ENCODE measurements around the gene NPEPL1.
"Not testable (repeated sequence)": the region's sequence is repeated elsewhere in the genome, so short reads cannot be mapped to it uniquely, and the experiment has no call there.

The NPEPL1 gene

GRCh38 chr20:58753267-58753921 is 60.8 kb downstream of the NPEPL1 start:
- no peak for DNase-seq (ENCODE audit: low read depth, low spot score)

DNA sequence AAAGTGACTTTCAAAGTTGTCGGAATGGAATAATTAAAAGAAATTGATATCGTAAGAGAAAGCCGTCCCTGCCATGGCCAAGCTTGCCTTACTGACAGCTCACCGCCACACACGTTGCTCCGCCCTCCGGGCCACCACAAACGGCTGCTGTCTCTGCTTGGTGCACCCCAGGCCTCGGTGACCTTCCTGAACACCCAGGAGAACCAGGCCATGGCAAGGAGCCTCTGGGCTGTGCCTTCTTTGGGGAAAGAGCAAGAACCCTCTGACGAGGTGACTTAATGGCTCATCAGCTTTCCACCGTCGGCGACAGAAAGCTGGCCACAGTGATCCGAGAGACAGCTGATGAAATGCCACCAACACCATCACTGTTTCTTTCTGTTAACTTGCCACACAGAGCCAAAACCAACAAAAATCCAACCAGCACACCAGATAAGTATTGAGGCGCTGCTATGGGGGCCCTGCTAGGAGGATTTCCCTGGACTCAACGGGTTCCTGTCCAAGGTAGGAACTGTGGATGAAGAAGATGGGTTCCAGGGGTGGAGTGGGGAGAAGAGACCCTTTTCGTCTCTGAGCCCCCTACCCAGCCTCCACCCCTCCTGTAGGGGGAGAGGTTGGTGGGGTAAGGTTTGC is 61.4 kb downstream of the NPEPL1 start:
- H3K27ac ChIP-seq: no peak overlapping the region
- no peak for DNase-seq (ENCODE audit: low read depth, low spot score)

More at GRCh38 chr20:58753267-58753921, 60.8 kb downstream of the NPEPL1 start:
- no peak overlapping the region for H3K27ac ChIP-seq

GRCh38 chr20:58754584-58754983 is 62.0 kb downstream of the NPEPL1 start:
- no peak overlapping the region for H3K27ac ChIP-seq
- no peak for DNase-seq (ENCODE audit: low read depth, low spot score)

- no peak for DNase-seq (ENCODE audit: low read depth, low spot score)
- H3K27ac ChIP-seq: no peak overlapping the region
These were observed 62.6 kb downstream of the NPEPL1 start for GRCh38 chr20:58755062-58755697.

DNA sequence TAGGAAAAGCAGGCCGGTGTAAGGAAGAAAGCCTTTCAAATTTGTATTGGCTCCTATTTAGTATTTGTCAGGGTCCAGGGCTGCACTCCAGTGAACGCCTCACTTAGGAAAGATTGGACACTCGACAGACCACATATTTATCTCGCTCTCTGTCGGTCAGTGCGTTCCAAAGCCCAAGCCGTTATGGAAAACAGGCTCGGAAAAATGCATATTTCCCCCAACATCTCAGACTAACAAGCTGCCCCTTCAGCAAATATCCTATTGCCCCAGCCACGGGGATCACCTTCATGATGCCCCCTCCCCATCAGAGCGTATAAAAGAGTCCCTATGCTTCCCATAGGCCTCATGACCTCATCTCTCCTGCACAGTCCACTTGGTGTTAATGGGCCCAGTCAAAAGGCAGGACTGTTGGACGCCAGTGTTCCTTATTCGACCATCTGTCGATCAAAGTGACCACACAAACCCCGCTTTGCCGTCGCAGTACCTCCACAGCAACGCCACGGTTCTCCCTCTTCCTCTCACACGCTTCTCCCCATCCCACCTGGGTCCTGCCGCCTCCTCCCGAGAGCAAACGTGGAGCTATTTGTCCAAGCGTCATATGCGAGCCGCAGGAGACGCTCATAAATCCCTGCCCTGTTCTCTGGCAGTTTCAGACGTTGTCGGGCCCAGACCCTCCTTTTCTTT is 63.3 kb downstream of the NPEPL1 start:
- no peak for DNase-seq (ENCODE audit: low read depth, low spot score)
- H3K27ac ChIP-seq: no peak overlapping the region

DNA sequence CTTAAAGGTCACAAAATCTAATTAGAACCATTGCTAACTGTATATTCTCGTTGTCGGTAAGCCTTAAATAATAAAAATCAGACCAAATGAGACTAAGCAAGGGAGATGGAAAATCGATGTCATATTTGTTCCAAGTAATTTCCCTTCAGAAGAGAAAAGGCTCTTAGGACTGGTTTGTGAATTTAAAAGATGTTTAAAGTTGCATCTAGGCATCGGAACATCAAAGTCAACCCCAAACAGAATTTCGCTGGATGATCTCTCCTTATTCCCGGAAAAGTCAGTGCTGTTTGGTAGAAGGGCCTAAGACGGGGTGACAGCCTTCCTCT is 63.8 kb downstream of the NPEPL1 start:
- no peak overlapping the region for H3K27ac ChIP-seq
- no peak for DNase-seq (ENCODE audit: low read depth, low spot score)

DNA sequence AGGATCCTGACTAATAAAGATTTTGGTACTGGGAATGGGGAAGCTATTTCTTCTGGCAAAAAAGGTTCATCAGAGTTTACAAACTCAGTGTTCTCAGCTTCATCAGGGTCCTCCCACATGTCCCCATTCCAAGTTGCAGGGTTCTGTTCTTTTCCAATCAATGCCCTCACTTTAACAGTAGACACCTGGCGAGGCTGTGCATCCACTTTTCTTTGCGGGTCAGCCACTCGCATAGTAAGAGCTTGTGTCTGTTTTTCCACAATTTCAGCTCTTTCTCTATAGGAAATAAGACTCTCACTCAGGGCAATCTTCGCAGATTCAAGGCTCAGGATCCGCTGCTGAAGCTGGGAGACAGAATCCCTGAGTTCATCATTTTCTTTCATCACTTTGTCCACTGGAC is 65.0 kb downstream of the NPEPL1 start:
- not testable (repeated sequence) for H3K27ac ChIP-seq

GRCh38 chr20:58759947-58760346 is 67.3 kb downstream of the NPEPL1 start:
- no peak overlapping the region for H3K27ac ChIP-seq
- DNase-seq (ENCODE audit: low read depth, low spot score): no peak

More for the DNA sequence above, 65.0 kb downstream of the NPEPL1 start:
- not testable (repeated sequence) for DNase-seq (ENCODE audit: low read depth, low spot score)

DNA sequence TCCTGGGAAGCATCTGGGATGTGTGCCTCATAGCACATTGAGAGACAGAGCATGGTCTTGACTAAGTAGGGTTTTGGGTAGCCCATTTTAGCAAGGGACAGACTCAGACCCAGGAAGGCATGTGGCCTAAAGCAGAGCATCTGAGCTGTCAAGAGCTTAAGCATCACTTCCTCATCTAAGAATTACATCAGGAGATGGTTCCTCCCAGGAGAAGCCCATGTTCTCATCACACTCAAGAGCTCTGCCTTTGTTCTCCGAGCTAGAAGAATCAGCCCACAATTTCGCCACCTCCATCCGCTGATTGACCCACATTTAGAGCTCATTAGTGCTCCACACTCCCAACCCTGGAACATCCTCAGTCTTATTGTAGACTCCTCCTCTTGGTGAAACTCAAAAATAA is 68.3 kb downstream of the NPEPL1 start:
- H3K27ac ChIP-seq: no peak overlapping the region
- no peak for DNase-seq (ENCODE audit: low read depth, low spot score)

GRCh38 chr20:58762120-58762519 is 69.5 kb downstream of the NPEPL1 start:
- H3K27ac ChIP-seq: no peak overlapping the region
- no peak for DNase-seq (ENCODE audit: low read depth, low spot score)

DNA sequence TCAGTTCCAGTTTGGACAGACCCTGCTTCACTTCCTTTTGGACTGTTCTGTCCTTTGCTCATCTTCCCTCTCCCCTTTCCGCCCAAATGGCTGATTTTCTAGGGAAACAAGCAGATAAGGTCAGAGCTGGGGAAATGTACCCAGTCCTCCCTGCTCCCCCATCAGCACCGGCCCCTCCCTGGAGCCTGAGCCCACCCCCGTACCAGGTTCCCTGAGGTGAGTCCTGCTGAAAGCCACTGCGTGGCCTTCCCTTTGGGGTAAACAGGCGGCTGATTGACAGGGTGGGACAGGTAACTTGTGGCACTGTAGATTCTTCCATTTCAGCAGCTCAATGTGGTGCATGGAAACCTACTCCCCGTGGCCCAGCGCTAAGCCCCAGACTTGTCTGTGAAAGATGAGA is 70.5 kb downstream of the NPEPL1 start:
- no peak for DNase-seq (ENCODE audit: low read depth, low spot score)
- H3K27ac ChIP-seq: no peak overlapping the region
